ENCODE results near the gene GNPTAB.

Gene GNPTAB

DNA sequence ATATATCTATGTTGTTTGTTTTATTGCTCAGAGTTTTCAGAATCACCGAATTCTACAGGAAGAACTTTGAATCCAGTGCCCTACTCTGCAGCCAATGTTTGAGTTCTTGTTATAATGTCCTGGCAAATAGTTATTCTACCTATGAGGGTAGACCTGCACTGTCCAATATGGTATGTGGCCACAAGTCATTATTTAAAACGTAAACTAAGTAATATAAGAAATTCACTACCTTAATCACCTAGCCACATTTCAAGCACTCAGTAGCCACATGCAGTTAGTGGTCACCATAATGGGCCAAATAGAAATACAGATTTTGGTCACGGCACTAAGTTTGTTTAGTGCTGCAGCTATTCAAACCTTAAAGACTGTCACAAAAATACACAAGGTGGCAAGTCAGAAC is 26.4 kb downstream of the GNPTAB start:
- no peak for DNase-seq (ENCODE audit: low read depth, low spot score)

GRCh38 chr12:101803978-101804377 is 26.8 kb downstream of the GNPTAB start:
- DNase-seq (ENCODE audit: low read depth, low spot score) = no peak

GRCh38 chr12:101802486-101802885 is 28.3 kb downstream of the GNPTAB start:
- DNase-seq (ENCODE audit: low read depth, low spot score) = no peak

DNA sequence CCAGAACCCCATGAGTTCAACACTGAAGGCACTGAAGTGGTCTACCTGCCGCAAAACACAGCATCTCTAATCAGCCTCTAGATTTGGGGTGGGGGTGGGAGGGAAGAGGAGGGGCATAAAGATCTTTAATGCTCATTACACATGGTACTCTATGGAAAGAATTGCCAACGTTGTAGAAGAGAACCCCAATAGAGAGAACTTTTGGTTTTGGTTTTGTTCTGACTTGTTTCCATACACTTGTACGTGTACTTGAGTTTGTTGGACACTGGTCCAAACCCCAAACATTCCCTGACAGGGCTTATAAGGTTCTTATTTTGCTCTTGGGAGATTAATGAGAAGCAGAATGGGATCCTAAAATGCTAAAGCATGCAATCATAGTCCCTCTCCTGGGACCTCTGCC is 31.0 kb downstream of the GNPTAB start:
- DNase-seq (ENCODE audit: low read depth, low spot score) = no peak

- DNase-seq (ENCODE audit: low read depth, low spot score) = no peak
These were observed 35.0 kb downstream of the GNPTAB start for GRCh38 chr12:101795786-101796185.

- DNase-seq (ENCODE audit: low read depth, low spot score) = no peak
These were observed 35.7 kb downstream of the GNPTAB start for GRCh38 chr12:101795013-101795412.

DNA sequence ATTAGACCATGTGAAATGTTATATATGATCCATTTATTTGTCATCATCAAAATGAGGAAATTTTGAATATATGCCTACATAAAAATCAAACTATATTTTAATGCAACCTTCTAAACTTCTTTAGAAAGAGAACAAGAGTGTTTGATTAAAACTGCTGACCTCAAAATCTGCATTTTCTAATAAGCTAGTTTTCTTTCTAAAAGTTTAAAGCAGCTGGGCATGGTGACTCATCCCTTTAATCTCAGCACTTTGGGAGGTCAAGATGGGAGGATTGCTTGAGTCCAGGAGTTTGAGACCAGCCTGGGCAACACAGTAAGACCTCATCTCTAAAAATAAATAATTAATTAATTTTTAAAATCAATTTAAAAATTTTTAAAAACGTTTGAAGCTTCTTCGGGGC is 36.2 kb downstream of the GNPTAB start:
- no peak for DNase-seq (ENCODE audit: low read depth, low spot score)

- DNase-seq (ENCODE audit: low read depth, low spot score) = no peak
These were observed 37.4 kb downstream of the GNPTAB start for GRCh38 chr12:101793401-101793800.

DNA sequence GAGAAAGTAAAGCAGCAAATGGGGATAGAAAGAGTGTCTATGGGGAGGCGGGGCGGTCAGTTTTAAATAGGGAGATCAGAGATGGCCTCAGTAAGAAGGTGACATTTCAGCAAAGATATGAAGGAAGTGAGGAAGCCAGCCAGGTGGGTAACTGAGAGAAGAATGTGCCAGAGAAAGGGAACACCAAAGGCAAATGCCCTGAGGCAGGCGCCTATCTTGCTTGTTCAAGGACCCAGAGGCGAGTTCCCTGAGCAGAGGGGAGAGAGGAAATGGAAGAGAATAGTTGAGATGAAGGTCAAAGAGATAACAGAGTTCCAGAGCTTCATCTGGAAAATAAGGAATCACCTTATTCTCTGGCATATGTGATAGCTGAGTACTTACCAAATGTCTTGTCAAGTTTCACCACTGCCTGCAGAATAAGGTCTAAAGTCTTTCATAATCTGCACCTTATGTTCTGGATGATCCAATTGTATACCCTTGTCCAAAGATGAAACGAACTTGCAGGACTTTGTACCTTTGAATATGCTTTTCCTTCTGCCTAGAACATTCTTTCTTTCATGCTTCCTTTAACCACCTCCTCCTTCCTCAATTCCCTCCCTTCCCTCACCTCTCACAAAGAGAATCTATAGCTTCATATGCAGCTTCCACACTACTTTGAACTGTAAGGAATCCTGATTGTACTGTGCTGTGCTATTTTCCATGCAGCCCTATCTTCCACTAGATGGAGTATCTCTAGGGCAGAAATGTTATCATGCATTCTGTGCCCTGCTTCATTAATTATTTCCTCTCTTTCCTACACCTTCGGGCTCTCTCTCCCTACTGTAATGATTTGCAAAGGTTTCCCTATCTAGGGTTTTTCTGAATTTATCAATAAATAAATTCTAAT is 38.5 kb downstream of the GNPTAB start:
- DNase-seq (ENCODE audit: low read depth, low spot score) = peak; percentile 46

DNA sequence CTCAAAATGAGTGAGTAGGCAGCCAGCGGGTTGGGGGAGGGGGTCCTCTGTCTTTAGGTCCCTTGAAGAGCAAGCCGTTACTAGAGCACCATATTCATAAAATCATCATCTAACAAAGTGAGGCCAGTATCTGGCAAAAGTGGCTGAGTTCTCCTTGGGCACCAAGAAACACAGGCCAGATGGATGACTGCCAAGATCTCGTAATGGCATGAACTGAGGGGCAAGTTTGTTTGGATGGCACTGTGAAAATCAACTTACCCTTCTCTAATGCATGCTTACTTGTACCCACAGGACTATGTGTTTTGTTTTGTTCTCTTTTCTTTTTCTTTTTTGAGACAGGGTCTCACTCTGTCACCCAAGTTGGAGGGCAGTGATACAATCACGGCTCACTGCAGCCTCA is 41.6 kb downstream of the GNPTAB start:
- no peak for DNase-seq (ENCODE audit: low read depth, low spot score)

GRCh38 chr12:101785671-101786070 is 45.1 kb downstream of the GNPTAB start:
- DNase-seq (ENCODE audit: low read depth, low spot score) = no peak

- DNase-seq (ENCODE audit: low read depth, low spot score) = no peak
These were observed 46.4 kb downstream of the GNPTAB start for GRCh38 chr12:101784376-101784775.

DNA sequence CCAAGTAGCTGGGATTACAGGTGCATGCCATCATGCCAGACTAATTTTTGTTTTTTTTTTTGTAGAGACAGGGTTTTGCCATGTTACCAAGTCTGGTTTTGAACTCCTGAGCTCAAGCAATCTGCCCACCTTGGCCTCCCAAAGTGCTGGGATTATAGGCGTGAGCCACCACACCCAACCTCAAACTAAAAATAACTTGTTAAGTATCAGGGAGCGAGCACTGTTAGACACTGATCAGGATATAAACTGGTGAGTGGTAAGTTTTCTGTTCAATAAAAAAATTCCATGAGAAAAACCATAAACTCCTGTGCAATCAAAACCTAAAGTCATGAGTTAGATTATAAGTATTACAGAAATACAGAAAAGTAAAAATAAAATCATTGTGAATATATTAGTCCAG is 46.9 kb downstream of the GNPTAB start:
- DNase-seq (ENCODE audit: low read depth, low spot score) = no peak

DNA sequence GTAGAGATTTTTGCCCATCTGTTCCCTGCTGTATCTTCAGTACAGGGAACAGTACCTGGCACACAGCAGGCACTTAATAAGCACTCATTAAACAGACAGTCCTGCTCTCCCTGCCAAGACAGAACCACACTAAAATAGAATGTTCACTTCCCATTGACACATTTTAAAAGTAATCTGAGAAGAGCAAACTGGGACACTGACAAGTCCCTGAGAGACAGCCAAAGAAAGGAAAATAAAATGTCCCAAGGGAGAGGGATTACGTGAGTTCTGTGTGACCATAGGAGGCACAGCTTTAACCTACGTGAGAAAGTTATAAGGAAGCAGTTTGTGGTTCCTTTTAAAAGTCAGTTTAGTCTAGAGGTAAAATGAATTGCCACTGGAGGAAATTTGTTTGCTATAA is 47.6 kb downstream of the GNPTAB start:
- DNase-seq (ENCODE audit: low read depth, low spot score) = no peak

- no peak for DNase-seq (ENCODE audit: low read depth, low spot score)
These were observed 48.5 kb downstream of the GNPTAB start for GRCh38 chr12:101782273-101782731.

DNA sequence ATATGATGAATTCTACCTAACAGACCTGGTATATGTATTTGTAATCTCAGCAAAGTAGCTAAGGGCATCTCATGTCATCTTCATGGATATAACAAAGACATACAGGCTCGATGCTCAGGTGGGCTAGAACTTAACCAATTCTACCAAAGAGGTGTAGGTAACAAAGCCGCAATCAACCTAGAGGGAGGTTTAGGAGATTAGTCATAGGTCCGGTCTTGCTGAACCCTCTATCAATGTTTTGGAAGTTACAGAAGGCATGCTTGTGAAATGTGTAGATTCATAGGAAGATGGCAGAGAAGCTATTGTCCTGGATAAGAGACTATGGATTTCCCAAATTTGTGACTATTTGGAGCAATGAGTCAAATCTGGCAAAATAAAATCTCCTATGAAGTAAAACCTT is 48.9 kb downstream of the GNPTAB start:
- DNase-seq (ENCODE audit: low read depth, low spot score) = no peak

- DNase-seq (ENCODE audit: low read depth, low spot score) = no peak
These were observed 50.2 kb downstream of the GNPTAB start for GRCh38 chr12:101780599-101780998.

GRCh38 chr12:101779626-101780025 is 51.1 kb downstream of the GNPTAB start:
- no peak for DNase-seq (ENCODE audit: low read depth, low spot score)

DNA sequence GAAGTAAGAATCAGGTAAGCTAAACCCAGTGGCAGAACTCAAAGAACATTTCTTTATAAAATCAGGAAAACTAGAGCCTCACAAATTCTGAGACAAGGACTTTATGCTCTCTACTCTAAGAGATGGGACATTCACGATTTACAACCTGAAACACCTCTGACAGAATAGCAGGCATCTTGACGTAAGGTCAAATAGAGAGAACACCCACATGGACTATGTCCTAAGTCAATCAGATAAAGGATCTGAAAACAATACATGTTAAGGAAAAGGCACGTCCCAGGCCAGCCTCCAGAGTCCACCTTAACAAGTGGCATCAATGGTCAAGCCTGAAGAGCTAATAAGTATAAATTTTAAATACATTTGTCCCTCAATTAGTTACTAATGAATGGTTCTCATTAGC is 51.6 kb downstream of the GNPTAB start:
- no peak for DNase-seq (ENCODE audit: low read depth, low spot score)

DNA sequence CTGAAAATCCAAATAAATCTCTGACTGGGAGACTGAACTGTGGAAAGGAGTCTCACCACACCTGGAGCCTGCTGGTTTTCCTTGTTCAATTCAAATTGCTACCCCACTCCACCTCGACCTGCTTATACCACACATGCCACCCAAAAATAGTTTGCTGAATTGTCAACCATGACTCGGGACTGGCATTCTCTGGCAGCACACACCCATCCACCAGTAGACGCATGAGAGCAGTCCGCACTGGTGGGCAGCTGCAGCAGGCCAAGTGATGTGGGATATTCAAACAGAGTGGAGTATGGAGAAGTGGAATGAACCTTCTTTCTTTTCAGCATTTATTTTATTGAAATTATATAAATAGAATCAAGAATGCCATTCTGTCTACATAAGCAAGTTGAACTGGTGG is 52.8 kb downstream of the GNPTAB start:
- DNase-seq (ENCODE audit: low read depth, low spot score) = no peak

- no peak for DNase-seq (ENCODE audit: low read depth, low spot score)
These were observed 53.3 kb downstream of the GNPTAB start for GRCh38 chr12:101777485-101777884.

GRCh38 chr12:101775816-101776215 is 54.9 kb downstream of the GNPTAB start:
- DNase-seq (ENCODE audit: low read depth, low spot score) = no peak

DNA sequence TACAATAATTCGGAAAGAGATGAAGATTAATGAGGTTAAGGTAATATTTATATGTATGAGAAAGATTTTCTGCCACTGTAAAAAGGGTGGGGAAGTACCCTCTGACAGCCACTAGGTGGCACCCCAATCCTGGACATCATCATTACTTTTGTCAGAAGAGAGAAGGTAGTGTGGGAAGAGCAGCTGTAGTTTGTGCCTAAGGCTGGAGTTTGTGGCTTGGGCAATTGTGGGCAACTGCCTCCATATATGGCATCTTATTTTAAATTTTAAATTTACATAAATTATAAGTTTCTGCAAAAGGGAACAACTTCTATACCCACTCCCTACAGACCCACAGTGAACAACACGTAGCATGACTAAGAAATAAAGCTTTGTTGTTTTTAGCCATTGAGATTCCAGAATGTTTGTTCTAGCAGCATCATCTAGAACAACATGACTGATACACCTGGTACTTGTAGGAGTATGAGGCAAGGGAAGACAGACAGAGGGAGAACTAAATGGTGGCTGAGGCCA is 57.1 kb downstream of the GNPTAB start:
- peak; percentile 55 for DNase-seq (ENCODE audit: low read depth, low spot score)

All from ELF-1 (cell line).